Lower leg skin (tissue), 3 donors: ENCODE measurements around the gene KAZN.

Source experiments
- POLR2A ChIP-seq, 2 donors: fragments of 450-650 bp; IDR thresholded peaks; one replicate each; pipeline ENCODE4 v1.6.1; 2016 to 2017; ENCODE audit warnings: antibody characterized with exemption in 2 of 2, mild to moderate bottlenecking in 1 of 2, moderate library complexity in 1 of 2
- TF ChIP-seq, protein P1 (sequence below), 3 donors: fragments of 450-650 bp; IDR thresholded peaks; one replicate each; pipeline ENCODE4 v1.5.1; 2016; ENCODE audit warnings: antibody characterized with exemption in 3 of 3, mild to moderate bottlenecking in 3 of 3, moderate library complexity in 2 of 3

DNA sequence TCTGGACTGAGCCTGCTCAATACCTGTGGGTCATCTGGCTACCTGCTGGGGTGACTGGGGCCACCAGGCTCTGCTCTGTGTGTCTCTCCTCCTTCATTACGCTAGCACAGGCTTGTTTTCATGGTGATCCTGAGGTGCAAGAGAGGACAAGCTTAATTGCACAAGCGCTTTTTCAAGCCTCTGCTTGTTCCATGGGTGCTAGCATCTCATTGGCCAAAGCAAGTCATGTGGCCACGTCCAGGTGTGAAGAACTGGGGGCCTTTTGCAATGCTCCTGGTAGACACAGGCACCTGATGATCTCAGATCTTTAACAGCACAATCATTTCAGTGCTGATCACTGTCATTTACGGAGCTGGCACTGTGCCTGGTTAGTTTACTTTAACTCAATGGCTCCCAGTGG lies 114.6 kb downstream of the KAZN start:
- TF ChIP-seq POLR2A (IDR thresholded peaks at IDR 0.05): no peak
- TF ChIP-seq, protein P1, sequence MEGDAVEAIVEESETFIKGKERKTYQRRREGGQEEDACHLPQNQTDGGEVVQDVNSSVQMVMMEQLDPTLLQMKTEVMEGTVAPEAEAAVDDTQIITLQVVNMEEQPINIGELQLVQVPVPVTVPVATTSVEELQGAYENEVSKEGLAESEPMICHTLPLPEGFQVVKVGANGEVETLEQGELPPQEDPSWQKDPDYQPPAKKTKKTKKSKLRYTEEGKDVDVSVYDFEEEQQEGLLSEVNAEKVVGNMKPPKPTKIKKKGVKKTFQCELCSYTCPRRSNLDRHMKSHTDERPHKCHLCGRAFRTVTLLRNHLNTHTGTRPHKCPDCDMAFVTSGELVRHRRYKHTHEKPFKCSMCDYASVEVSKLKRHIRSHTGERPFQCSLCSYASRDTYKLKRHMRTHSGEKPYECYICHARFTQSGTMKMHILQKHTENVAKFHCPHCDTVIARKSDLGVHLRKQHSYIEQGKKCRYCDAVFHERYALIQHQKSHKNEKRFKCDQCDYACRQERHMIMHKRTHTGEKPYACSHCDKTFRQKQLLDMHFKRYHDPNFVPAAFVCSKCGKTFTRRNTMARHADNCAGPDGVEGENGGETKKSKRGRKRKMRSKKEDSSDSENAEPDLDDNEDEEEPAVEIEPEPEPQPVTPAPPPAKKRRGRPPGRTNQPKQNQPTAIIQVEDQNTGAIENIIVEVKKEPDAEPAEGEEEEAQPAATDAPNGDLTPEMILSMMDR (IDR thresholded peaks at IDR 0.05): no peak
